Prostate gland (tissue), 2 donors: Measurements from ENCODE around the gene HTR4. TPM values are rescaled to one million over a fixed set of nuclear protein-coding genes. Genes with fewer than 3 reads are reported as not detected.
A peak's percentile ranks its signal among the peaks of the same experiment; 100 is the strongest.

Source experiments
- DNase-seq: peaks from one replicate; pipeline ENCODE4 v3.0.0-alpha.2; 2019; ENCODE audit warnings: low spot score
- H3K27ac ChIP-seq, 2 donors: fragments of 200-600 bp; sonication (generic); 2 replicates each; pipeline ENCODE4 v1.5.1; 2017 to 2019
- H3K27me3 ChIP-seq: fragments of 200-600 bp; sonication (generic); replicated peaks from 2 replicates; pipeline ENCODE4 v1.5.1; 2019; ENCODE audit not compliant: insufficient read depth
- H3K36me3 ChIP-seq, 2 donors: fragments of 200-600 bp; sonication (generic); 1 replicate in 1 of 2; 2 replicates in 1 of 2; pipeline versions ENCODE4 v1.5.1 to v1.8.1; 2017 to 2019
- H3K4me1 ChIP-seq: fragments of 200-600 bp; sonication (generic); replicated peaks from 2 replicates; pipeline ENCODE4 v1.5.1; 2019
- H3K4me3 ChIP-seq, 2 donors: fragments of 200-600 bp; sonication (generic); 2 replicates each; pipeline ENCODE4 v1.5.1; 2017 to 2019
- H3K9me3 ChIP-seq: fragments of 200-600 bp; sonication (generic); 2 replicates; pipeline ENCODE4 v1.5.1; 2017
- POLR2A ChIP-seq: fragments of 450-650 bp; IDR thresholded peaks from one replicate; pipeline ENCODE4 v1.6.1; 2016; ENCODE audit warnings: antibody characterized with exemption, mild to moderate bottlenecking
- POLR2AphosphoS5 ChIP-seq: sonication (generic); formaldehyde crosslinking; IDR thresholded peaks from one replicate; pipeline ENCODE4 v1.6.1; 2017; ENCODE audit warnings: antibody characterized with exemption
- WGBS: methylation state at CpG from one replicate; pipeline ENCODE4 v1.1.5; 2018; 5-methylcytosine and 5-hydroxymethylcytosine counted together
- intact Hi-C: fragments of 100-400 bp; cut with DNase I; formaldehyde crosslinking; loops from one replicate; pipeline ENCODE4 v1.14.2; 2022
- total RNA-seq, 2 donors: library from RNA; depleted of rRNA; stranded (reverse); fragments of >200 nt; gene quantifications; one replicate each; pipeline ENCODE4 v1.1.0, GENCODE V29; 2016
- TF ChIP-seq, protein P1 (sequence below), 4 experiments: fragments of 200-600 bp in 2 of 4; fragments of 450-650 bp in 2 of 4; sonication (generic) in 2 of 4; IDR thresholded peaks; 1 replicate in 3 of 4; 2 replicates in 1 of 4; pipeline ENCODE4 v1.5.1; 2016 to 2019; ENCODE audit warnings: antibody characterized with exemption in 4 of 4, mild to moderate bottlenecking in 2 of 4, moderate library complexity in 2 of 4

Gene HTR4
- total RNA-seq, 2 donors from 2014 or later, result 2.1 TPM; not detected in 1

DNA sequence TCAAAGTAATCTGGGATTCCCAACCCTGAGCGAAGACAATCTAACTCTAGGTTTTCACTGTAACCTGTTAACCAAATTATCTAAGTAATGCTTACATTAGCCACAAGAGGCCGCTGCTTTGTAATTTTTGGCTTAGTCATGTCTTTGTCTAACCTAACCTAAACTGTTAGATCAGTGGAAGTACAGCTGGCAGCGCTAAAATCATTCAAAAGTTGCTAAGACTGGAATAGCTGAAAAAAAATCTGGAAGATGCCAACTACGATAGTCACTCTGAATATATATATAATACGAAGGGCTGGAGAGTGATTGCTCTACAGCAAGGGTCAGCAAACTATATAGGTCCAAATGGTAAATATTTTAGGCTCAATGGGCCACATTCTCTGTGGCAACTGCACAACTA, 210.3 kb downstream of the HTR4 start:
- 25% methylated on average over 5 of the region's 5 CpGs for WGBS
- Histone ChIP-seq H3K36me3 (peaks cover 3 to 5% of the 10 kb centered on the region in 2 donors), H3K9me3 (no peaks in the 10 kb centered on the region), H3K27ac (no peak overlapping the region), H3K27me3 (no peaks in the 10 kb centered on the region), H3K4me1 (no peaks in the 10 kb centered on the region), H3K4me3 (no peak overlapping the region)
- TF ChIP-seq POLR2AphosphoS5 (no peak), POLR2A (no peak)
- TF ChIP-seq, protein P1, sequence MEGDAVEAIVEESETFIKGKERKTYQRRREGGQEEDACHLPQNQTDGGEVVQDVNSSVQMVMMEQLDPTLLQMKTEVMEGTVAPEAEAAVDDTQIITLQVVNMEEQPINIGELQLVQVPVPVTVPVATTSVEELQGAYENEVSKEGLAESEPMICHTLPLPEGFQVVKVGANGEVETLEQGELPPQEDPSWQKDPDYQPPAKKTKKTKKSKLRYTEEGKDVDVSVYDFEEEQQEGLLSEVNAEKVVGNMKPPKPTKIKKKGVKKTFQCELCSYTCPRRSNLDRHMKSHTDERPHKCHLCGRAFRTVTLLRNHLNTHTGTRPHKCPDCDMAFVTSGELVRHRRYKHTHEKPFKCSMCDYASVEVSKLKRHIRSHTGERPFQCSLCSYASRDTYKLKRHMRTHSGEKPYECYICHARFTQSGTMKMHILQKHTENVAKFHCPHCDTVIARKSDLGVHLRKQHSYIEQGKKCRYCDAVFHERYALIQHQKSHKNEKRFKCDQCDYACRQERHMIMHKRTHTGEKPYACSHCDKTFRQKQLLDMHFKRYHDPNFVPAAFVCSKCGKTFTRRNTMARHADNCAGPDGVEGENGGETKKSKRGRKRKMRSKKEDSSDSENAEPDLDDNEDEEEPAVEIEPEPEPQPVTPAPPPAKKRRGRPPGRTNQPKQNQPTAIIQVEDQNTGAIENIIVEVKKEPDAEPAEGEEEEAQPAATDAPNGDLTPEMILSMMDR (IDR thresholded peaks at IDR 0.05), result peak; percentile 41 to 88 (median 84)
- DNase-seq, result peak; percentile 49
- intact Hi-C loops, result loop anchor here (2.0 to 5.0 kb wide), 2 partner anchors 43 to 287 kb away; no protein-coding TSS in a partner anchor

DNA sequence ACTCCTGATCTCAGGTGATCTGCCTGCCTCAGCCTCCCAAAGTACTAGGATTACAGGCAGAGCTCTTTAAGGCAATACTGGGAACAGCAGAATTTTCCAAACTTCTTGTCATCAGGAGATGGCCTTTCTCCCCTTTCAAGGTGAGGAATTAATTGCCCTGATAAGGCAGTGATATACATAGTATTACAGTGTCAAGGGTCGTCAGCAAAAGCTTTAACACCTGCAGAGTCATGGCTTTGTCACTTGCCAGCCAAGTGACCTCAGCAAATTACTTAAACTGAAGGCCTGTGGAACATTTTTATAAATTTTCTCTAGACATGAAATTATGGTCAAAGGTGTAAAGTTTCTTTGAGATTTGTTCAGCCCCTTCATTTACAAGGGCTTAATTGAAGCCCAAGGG, 211.1 kb downstream of the HTR4 start:
- Histone ChIP-seq H3K9me3 (no peaks in the 10 kb centered on the region), H3K36me3 (peaks cover 3 to 5% of the 10 kb centered on the region in 2 donors), H3K27ac (no peak overlapping the region), H3K4me1 (no peaks in the 10 kb centered on the region), H3K4me3 (no peak overlapping the region), H3K27me3 (no peaks in the 10 kb centered on the region)
- intact Hi-C loops, result loop anchor here (5.0 kb wide), 1 partner anchor 44 kb away; no protein-coding TSS in a partner anchor
- 42% methylated on average over 1 of the region's 1 CpG for WGBS
- DNase-seq, result no peak
- TF ChIP-seq POLR2A, result no peak
- TF ChIP-seq, protein P1 (IDR thresholded peaks at IDR 0.05), result no peak
- no peak for TF ChIP-seq POLR2AphosphoS5

DNA sequence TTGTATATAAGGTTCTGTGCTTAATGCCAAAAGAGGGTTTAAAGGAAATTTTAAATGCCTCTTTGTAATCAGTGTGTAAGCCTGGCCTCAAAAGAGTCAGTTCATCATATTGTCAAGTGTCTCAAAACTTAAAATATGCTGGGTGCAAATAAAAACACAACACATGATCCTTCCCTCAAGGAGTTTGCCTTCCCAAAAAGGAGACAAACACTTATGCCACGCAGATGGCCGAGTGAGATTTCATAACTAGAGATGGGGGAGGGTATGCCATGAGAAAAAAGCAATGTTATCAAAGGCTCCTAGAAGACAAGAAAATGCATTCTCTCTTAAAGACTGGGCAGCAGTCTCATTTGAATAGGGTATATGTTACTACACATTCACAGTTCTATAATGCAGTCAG, 215.4 kb downstream of the HTR4 start:
- Histone ChIP-seq H3K9me3 (no peaks in the 10 kb centered on the region), H3K36me3 (peaks cover 5 to 10% of the 10 kb centered on the region in 2 donors), H3K4me1 (no peaks in the 10 kb centered on the region), H3K27ac (no peak overlapping the region), H3K4me3 (no peak overlapping the region), H3K27me3 (no peaks in the 10 kb centered on the region)
- DNase-seq, result no peak
- TF ChIP-seq POLR2AphosphoS5, result no peak
- no peak for TF ChIP-seq POLR2A
- TF ChIP-seq, protein P1 (IDR thresholded peaks at IDR 0.05), result no peak
- intact Hi-C loops, result no loop called here
- 83% methylated on average over 2 of the region's 2 CpGs for WGBS

DNA sequence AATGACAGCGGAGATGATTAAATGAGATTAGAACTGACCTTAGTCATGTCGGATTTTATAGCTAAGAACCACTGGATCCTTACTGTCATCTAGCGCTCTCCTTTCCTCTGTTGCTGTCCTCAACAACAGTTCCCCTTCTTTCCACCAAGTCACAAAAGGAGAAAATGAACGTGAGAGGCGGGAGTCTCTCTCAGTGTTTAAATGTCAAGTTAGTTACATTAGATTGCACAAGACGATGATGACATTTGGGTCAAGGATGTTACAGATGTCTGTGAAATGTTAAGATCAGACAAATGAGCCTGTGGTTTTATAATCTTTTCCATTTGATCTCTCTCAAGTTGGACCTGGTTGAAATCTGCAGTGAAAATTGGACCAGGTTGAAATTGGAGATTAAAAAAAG, 217.1 kb downstream of the HTR4 start:
- Histone ChIP-seq H3K27ac (no peak overlapping the region), H3K27me3 (no peaks in the 10 kb centered on the region), H3K4me1 (no peaks in the 10 kb centered on the region), H3K36me3 (peaks cover 5 to 10% of the 10 kb centered on the region in 2 donors), H3K9me3 (no peaks in the 10 kb centered on the region), H3K4me3 (no peak overlapping the region)
- TF ChIP-seq POLR2A, result no peak
- no peak for TF ChIP-seq POLR2AphosphoS5
- TF ChIP-seq, protein P1 (IDR thresholded peaks at IDR 0.05), result no peak
- no peak for DNase-seq
- 84% methylated on average over 6 of the region's 6 CpGs for WGBS
- intact Hi-C loops, result no loop called here

DNA sequence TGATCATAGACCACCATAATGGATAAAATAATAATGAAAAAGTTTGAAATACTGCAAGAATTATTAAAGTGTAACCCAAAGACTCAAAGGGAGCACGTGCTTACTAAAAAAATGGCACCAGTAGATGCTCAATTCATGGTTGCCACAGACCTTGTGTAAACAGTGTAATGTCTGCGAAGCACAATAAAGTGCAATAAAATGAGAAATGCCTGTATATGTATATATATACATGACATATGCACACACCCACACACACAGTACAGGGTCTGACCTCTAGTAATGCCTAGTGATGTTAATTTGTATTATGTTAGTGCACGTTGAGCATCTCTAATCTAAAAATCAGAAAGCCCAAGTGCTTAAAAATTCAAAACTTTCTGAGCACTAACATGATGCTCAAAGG, 218.3 kb downstream of the HTR4 start:
- no peaks in the 10 kb centered on the region for H3K9me3 ChIP-seq
- H3K27me3 ChIP-seq, result no peaks in the 10 kb centered on the region
- H3K27ac ChIP-seq, result no peak overlapping the region
- H3K4me3 ChIP-seq, result no peak overlapping the region
- peaks cover 0 to 10% of the 10 kb centered on the region in 2 donors for H3K36me3 ChIP-seq
- 81% methylated on average over 3 of the region's 3 CpGs for WGBS
- DNase-seq, result no peak
- TF ChIP-seq, protein P1 (IDR thresholded peaks at IDR 0.05), result no peak
- TF ChIP-seq POLR2A (no peak), POLR2AphosphoS5 (no peak)
- no peaks in the 10 kb centered on the region for H3K4me1 ChIP-seq
- intact Hi-C loops, result no loop called here
